Measurements from ENCODE around the gene HPN.

HPN gene

GRCh38 chr19:35015270-35015953, 26.1 kb upstream of the HPN start:
- no peak for TF ChIP-seq CTCF (conservative IDR thresholded peaks at IDR 0.05; ENCODE audit: control insufficient read depth, insufficient read depth, low read depth, low read length)
- peak; percentile 90 for DNase-seq (ENCODE audit: low read depth)
- H3K4me3 ChIP-seq (ENCODE audit: control insufficient read depth, low read depth, low read length), result no peak overlapping the region

- no peak for TF ChIP-seq CTCF (conservative IDR thresholded peaks at IDR 0.05; ENCODE audit: control insufficient read depth, insufficient read depth, low read depth, low read length)
- no peak overlapping the region for H3K4me3 ChIP-seq (ENCODE audit: control insufficient read depth, low read depth, low read length)
- no peak for DNase-seq (ENCODE audit: low read depth)
Observed at GRCh38 chr19:35015954-35016351, 25.6 kb upstream of the HPN start.

- H3K4me3 ChIP-seq (ENCODE audit: control insufficient read depth, low read depth, low read length), result no peak overlapping the region
- no peak for TF ChIP-seq CTCF (conservative IDR thresholded peaks at IDR 0.05; ENCODE audit: control insufficient read depth, insufficient read depth, low read depth, low read length)
- no peak for DNase-seq (ENCODE audit: low read depth)
Observed at GRCh38 chr19:35017507-35017906, 24.0 kb upstream of the HPN start.

GRCh38 chr19:35018379-35018778, 23.1 kb upstream of the HPN start:
- no peak for DNase-seq (ENCODE audit: low read depth)
- no peak for TF ChIP-seq CTCF (conservative IDR thresholded peaks at IDR 0.05; ENCODE audit: control insufficient read depth, insufficient read depth, low read depth, low read length)
- no peak overlapping the region for H3K4me3 ChIP-seq (ENCODE audit: control insufficient read depth, low read depth, low read length)

- no peak overlapping the region for H3K4me3 ChIP-seq (ENCODE audit: control insufficient read depth, low read depth, low read length)
- TF ChIP-seq CTCF (conservative IDR thresholded peaks at IDR 0.05; ENCODE audit: control insufficient read depth, insufficient read depth, low read depth, low read length), result no peak
- no peak for DNase-seq (ENCODE audit: low read depth)
Observed at GRCh38 chr19:35019144-35019543, 22.4 kb upstream of the HPN start.

- DNase-seq (ENCODE audit: low read depth), result no peak
- no peak overlapping the region for H3K4me3 ChIP-seq (ENCODE audit: control insufficient read depth, low read depth, low read length)
- no peak for TF ChIP-seq CTCF (conservative IDR thresholded peaks at IDR 0.05; ENCODE audit: control insufficient read depth, insufficient read depth, low read depth, low read length)
Observed at GRCh38 chr19:35021016-35021415, 20.5 kb upstream of the HPN start.

GRCh38 chr19:35021596-35021995, 19.9 kb upstream of the HPN start:
- H3K4me3 ChIP-seq (ENCODE audit: control insufficient read depth, low read depth, low read length), result no peak overlapping the region
- DNase-seq (ENCODE audit: low read depth), result no peak
- TF ChIP-seq CTCF (conservative IDR thresholded peaks at IDR 0.05; ENCODE audit: control insufficient read depth, insufficient read depth, low read depth, low read length), result no peak
